Peyer's patch (tissue), 4 donors: Measurements from ENCODE around the gene ZNF407.

Experiments used
- CTCF ChIP-seq, 6 experiments: fragments of 450-650 bp in 4 of 6; fragments of 200-600 bp in 2 of 6; sonication (generic) in 1 of 6; IDR thresholded peaks; one replicate each; pipeline ENCODE4 v1.5.1; 2017 to 2019; ENCODE audit warnings: antibody characterized with exemption in 6 of 6, mild to moderate bottlenecking in 3 of 6, moderate library complexity in 1 of 6
- POLR2A ChIP-seq, 2 donors: fragments of 450-650 bp; IDR thresholded peaks; one replicate each; pipeline ENCODE4 v1.5.1; 2017; ENCODE audit warnings: antibody characterized with exemption in 2 of 2, mild to moderate bottlenecking in 2 of 2, moderate library complexity in 2 of 2

DNA sequence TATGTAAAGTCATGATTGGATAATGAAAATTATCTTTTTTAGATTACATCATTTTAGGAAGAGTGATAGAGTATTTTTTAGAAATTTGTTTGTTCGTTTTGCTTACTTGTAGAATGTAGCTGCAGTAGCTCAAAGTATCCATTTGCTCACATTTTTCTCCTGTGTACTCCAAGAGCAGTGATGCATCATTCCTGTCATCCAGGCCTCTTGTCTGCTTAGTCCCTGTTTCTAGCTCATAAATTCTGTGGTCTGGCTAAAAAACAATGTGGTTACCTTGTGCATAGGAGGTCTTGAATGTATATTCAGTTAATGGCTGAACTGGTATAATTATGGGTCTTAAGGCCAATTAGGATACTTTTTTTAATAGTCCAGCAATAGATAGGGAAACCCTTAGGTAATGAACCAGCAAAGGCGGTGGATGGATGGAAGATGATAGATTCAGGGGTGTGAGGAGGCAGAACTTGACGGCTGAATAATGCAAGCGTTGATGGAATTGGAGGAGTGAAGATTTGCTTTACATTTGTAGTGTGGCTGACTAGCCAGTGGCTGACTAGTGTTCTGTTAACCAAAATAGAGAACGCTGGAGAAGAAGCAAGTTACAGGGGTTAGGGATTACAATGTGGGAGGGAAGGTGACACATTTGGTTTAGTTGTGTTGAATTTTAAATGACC is 145.0 kb downstream of the ZNF407 start:
- TF ChIP-seq POLR2A (IDR thresholded peaks at IDR 0.05) = no peak
- TF ChIP-seq CTCF (IDR thresholded peaks at IDR 0.05) = no peak
